ENCODE results near the gene RSPH1. TPM values are rescaled to one million over a fixed set of nuclear protein-coding genes. Genes with fewer than 3 reads are reported as not detected.

Gene RSPH1
- total and polyA plus RNA-seq, 7 donors = 0.08 to 0.29 TPM; not detected in 5

GRCh38 chr21:42515708-42516502 lies 19.9 kb upstream of the RSPH1 start:
- intact Hi-C loops (cut with DNase I) = no loop called here
- WGBS, 3 donors = 90 to 94% (median 92%) methylated on average over 12 of the region's 12 CpGs
- TF ChIP-seq CTCF (IDR thresholded peaks at IDR 0.05) = no peak
- H3K9me3 ChIP-seq = no peaks in the 10 kb centered on the region
- H3K4me1 ChIP-seq = peaks cover 12% of the 10 kb centered on the region
- peaks cover 6 to 35% of the 10 kb centered on the region in 2 donors for H3K36me3 ChIP-seq (ENCODE audit: insufficient read depth in 1 of 2, low read depth in 1 of 2)
- no peaks in the 10 kb centered on the region for H3K27me3 ChIP-seq (ENCODE audit: insufficient read depth in 3 of 3, low read length in 2 of 3)
- H3K4me3 ChIP-seq = no peak overlapping the region
- no peak overlapping the region for H3K27ac ChIP-seq
- ATAC-seq (no peak), DNase-seq (no peak)

- Histone ChIP-seq H3K4me3 (peak overlapping the region; percentile 95), H3K36me3 (ENCODE audit: insufficient read depth in 1 of 2, low read depth in 1 of 2) (peaks cover 6 to 24% of the 10 kb centered on the region in 2 donors), H3K9me3 (no peaks in the 10 kb centered on the region), H3K27me3 (ENCODE audit: insufficient read depth in 3 of 3, low read length in 2 of 3) (no peaks in the 10 kb centered on the region), H3K4me1 (peaks cover 12% of the 10 kb centered on the region), H3K27ac (peak overlapping the region; percentile 88)
- ATAC-seq (no peak), DNase-seq (no peak)
- TF ChIP-seq CTCF (IDR thresholded peaks at IDR 0.05) = no peak
- intact Hi-C loops (cut with DNase I) = loop anchor here in 1 of 2 donors (5.0 kb wide), 1 partner anchor 48 kb away; no protein-coding TSS in a partner anchor
- WGBS, 3 donors = 30 to 38% (median 38%) methylated on average over 5 of the region's 5 CpGs
These were observed 18.8 kb upstream of the RSPH1 start for GRCh38 chr21:42514883-42515228.

GRCh38 chr21:42513985-42514882 lies 18.2 kb upstream of the RSPH1 start:
- Histone ChIP-seq H3K4me1 (peaks cover 12% of the 10 kb centered on the region), H3K9me3 (no peaks in the 10 kb centered on the region), H3K27me3 (ENCODE audit: insufficient read depth in 3 of 3, low read length in 2 of 3) (no peaks in the 10 kb centered on the region), H3K27ac (peak overlapping the region; percentile 88), H3K4me3 (peak overlapping the region; percentile 95), H3K36me3 (ENCODE audit: insufficient read depth in 1 of 2, low read depth in 1 of 2) (peaks cover 5 to 18% of the 10 kb centered on the region in 2 donors)
- TF ChIP-seq CTCF (IDR thresholded peaks at IDR 0.05) = no peak
- ATAC-seq (peak; percentile 68 to 86 (median 80)), DNase-seq (peak; percentile 46 to 70)
- 1 to 2% (median 2%) methylated on average over 61 to 77 of the region's 77 CpGs for WGBS, 3 donors
- intact Hi-C loops (cut with DNase I) = loop anchor here in 1 of 2 donors (5.0 kb wide), 1 partner anchor 47 kb away; no protein-coding TSS in a partner anchor

GRCh38 chr21:42513151-42513984 lies 17.3 kb upstream of the RSPH1 start, which contains the start of gene SLC37A1:
TSS of gene SLC37A1 (plus strand) at chr21:42513852. CDS start at chr21:42518455, 4,603 bp downstream.
- Histone ChIP-seq H3K36me3 (ENCODE audit: insufficient read depth in 1 of 2, low read depth in 1 of 2) (peaks cover 0 to 9% of the 10 kb centered on the region in 2 donors), H3K4me3 (peak within 1 kb of the TSS; percentile 95), H3K9me3 (no peaks in the 10 kb centered on the region), H3K4me1 (peaks cover 12% of the 10 kb centered on the region), H3K27ac (peak within 1 kb of the TSS; percentile 88), H3K27me3 (ENCODE audit: insufficient read depth in 3 of 3, low read length in 2 of 3) (no peaks in the 10 kb centered on the region)
- intact Hi-C loops (cut with DNase I) = loop anchor here in 1 of 2 donors (5.0 kb wide), 1 partner anchor 46 kb away; no protein-coding TSS in a partner anchor
- no peak for TF ChIP-seq CTCF (IDR thresholded peaks at IDR 0.05)
- DNase-seq = peak; percentile 38 to 60
- 9 to 18% (median 16%) methylated on average over 47 to 88 of the region's 88 CpGs for WGBS, 3 donors
- ATAC-seq = peak in 3 of 4 donors; percentile 46 to 67 (median 65)
